Measurements from ENCODE around the gene CRYBG2. TPM values are rescaled to one million over a fixed set of nuclear protein-coding genes. Genes with fewer than 3 reads are reported as not detected.

CRYBG2 gene
- total RNA-seq, 1 donor from 2014 or later = 0.41 TPM

Other genes starting within 250 kb of the CRYBG2 start
- 109 TPM for gene PDIK1L, start 242.3 kb downstream of the CRYBG2 start, total RNA-seq
- 0.82 TPM for gene FAM110D, start 195.1 kb downstream of the CRYBG2 start, total RNA-seq
- gene C1orf232, start 185.2 kb downstream of the CRYBG2 start, total RNA-seq = not detected
- gene ZNF593, start 184.2 kb downstream of the CRYBG2 start, total RNA-seq = 11.0 TPM
- not detected for gene ZNF593OS, start 182.3 kb downstream of the CRYBG2 start, total RNA-seq
- gene CNKSR1, start 176.6 kb downstream of the CRYBG2 start, total RNA-seq = 3.3 TPM
- not detected for gene CATSPER4, start 163.5 kb downstream of the CRYBG2 start, total RNA-seq
- gene CEP85, start 119.9 kb downstream of the CRYBG2 start, total RNA-seq = 12.2 TPM
- 11.8 TPM for gene SH3BGRL3, start 74.0 kb downstream of the CRYBG2 start, total RNA-seq
- gene UBXN11, start 47.5 kb downstream of the CRYBG2 start, total RNA-seq = 4.1 TPM
- not detected for gene CD52, start 36.2 kb downstream of the CRYBG2 start, total RNA-seq
- gene ZNF683, start 18.6 kb upstream of the CRYBG2 start, total RNA-seq = not detected
- gene LIN28A, start 56.7 kb upstream of the CRYBG2 start, total RNA-seq = not detected
- 22.0 TPM for gene DHDDS, start 78.2 kb upstream of the CRYBG2 start, total RNA-seq
- gene HMGN2, start 118.3 kb upstream of the CRYBG2 start, total RNA-seq = 240 TPM
- 3.3 TPM for gene RPS6KA1, start 175.6 kb upstream of the CRYBG2 start, total RNA-seq

Data from frontal cortex (tissue), 1 donor.